NCI-H226 (cell line): ENCODE measurements around the gene SLC1A4.
"Not testable (repeated sequence)": the region's sequence is repeated elsewhere in the genome, so short reads cannot be mapped to it uniquely, and the experiment has no call there.

ENCODE experiments used
- DNase-seq: peaks from one replicate; pipeline ENCODE4 v3.0.0-alpha.2; 2015

SLC1A4 gene

GRCh38 chr2:65030476-65031332 lies 41.5 kb downstream of the SLC1A4 start:
- no peak for DNase-seq

GRCh38 chr2:65031341-65032018 lies 42.3 kb downstream of the SLC1A4 start:
- no peak for DNase-seq

GRCh38 chr2:65032019-65032975 lies 43.1 kb downstream of the SLC1A4 start:
- DNase-seq, result no peak

GRCh38 chr2:65033178-65033577 lies 44.0 kb downstream of the SLC1A4 start:
- DNase-seq, result no peak

- DNase-seq, result not testable (repeated sequence)
Observed at GRCh38 chr2:65033667-65034066, 44.5 kb downstream of the SLC1A4 start.

GRCh38 chr2:65035351-65035943 lies 46.2 kb downstream of the SLC1A4 start:
- DNase-seq, result no peak

GRCh38 chr2:65037178-65037577 lies 48.0 kb downstream of the SLC1A4 start:
- no peak for DNase-seq

- no peak for DNase-seq
Observed at GRCh38 chr2:65039640-65040039, 50.4 kb downstream of the SLC1A4 start.

- peak; percentile 54 for DNase-seq
Observed at GRCh38 chr2:65040400-65041261, 51.4 kb downstream of the SLC1A4 start.

- no peak for DNase-seq
Observed at GRCh38 chr2:65043001-65043400, 53.8 kb downstream of the SLC1A4 start.

GRCh38 chr2:65044097-65044735 lies 55.0 kb downstream of the SLC1A4 start:
- no peak for DNase-seq

GRCh38 chr2:65045651-65046050 lies 56.5 kb downstream of the SLC1A4 start:
- no peak for DNase-seq

- DNase-seq, result no peak
Observed at GRCh38 chr2:65046633-65047407, 57.6 kb downstream of the SLC1A4 start.

- DNase-seq, result no peak
Observed at GRCh38 chr2:65049010-65049639, 59.9 kb downstream of the SLC1A4 start.

- no peak for DNase-seq
Observed at GRCh38 chr2:65050931-65051330, 61.7 kb downstream of the SLC1A4 start.

GRCh38 chr2:65053199-65053598 lies 64.0 kb downstream of the SLC1A4 start:
- DNase-seq, result no peak

GRCh38 chr2:65054749-65055421 lies 65.7 kb downstream of the SLC1A4 start:
- no peak for DNase-seq

- DNase-seq, result no peak
Observed at GRCh38 chr2:65055422-65056214, 66.4 kb downstream of the SLC1A4 start.
